ENCODE measurements around the gene WNT6.

Gene WNT6

DNA sequence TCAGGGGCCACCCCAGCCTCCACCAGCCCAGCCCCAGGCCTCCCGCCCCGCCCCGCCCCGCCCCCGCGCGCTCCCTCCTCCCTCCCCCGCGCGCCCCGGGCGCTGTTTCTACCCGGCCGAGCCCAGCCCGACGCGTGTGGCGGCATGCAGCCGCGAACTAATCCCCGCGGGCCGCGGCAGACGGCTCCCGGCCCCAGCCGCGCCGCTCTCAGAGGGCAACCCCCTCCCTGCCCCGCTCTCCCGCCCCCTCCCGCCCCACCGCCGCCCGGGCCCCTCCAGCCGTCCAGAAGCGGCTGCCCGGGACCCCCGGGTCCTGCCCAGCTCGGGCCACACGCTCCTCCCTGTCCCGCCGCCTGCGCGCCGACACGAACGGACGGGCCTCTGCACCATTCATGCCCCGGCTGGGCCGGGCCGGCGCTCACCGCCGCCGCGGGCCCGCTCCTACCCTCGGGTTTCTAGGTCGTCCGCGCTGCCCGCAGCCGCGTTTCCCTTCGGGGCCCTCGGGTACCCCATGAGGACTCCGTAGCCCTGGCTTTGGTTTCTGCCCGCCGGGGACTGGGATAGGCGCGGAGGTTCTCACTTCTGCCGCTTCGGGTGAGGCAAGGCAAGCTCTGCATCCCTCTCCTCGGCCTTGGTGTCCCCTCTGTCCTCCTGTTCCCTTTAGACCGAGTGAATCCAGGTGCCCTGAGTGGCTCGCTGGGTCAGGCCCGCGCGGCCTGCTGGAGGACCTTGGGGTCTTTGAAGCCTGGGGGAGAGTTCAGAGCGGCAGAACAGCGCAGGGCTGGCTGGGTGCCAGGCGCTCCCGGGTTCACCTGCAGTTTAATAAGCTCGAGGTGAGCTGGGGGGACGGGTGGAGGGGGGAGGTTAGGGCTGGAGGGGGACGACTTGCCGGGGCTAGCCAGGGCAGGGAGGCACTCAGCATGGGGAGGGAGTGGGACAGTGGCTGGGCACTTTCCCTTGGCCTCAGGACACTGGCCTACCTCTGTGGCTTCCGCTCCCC, 24.2 kb downstream of the WNT6 start:
- peaks cover 68% of the 10 kb centered on the region for H3K27me3 ChIP-seq (ENCODE audit: control insufficient read depth, insufficient read depth, low read length)
- H3K9ac ChIP-seq (ENCODE audit: low read length): no peak overlapping the region
- no peaks in the 10 kb centered on the region for H3K9me3 ChIP-seq (ENCODE audit: control insufficient read depth, low read length)
- no peak overlapping the region for H3K4me3 ChIP-seq (ENCODE audit: low read length)
- no peaks in the 10 kb centered on the region for H3K36me3 ChIP-seq (ENCODE audit: control insufficient read depth, insufficient read depth, low read length)
- H3K4me1 ChIP-seq (ENCODE audit: control insufficient read depth, insufficient read depth, low read length): peaks cover 6% of the 10 kb centered on the region

DNA sequence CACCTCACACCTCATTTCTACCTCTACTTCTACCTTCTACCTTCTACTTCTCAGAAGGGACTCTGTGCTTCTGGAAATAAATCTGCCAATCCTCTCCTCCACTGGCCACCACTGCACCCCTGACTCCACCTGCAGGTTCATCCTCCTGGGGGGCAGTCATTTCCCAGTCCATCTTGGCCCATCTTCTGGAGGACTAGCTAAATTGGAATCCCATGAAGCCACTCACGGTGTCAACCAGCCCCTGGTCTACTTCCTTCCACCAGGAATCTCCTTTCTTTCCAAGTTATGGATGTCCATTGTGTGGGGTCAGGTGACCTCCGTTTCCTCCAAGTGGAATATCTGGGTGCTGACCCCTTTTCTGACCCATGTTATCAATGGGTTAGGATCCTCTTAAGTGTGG, 24.9 kb downstream of the WNT6 start:
- Histone ChIP-seq H3K4me3 (ENCODE audit: low read length) (no peak overlapping the region), H3K9ac (ENCODE audit: low read length) (no peak overlapping the region), H3K36me3 (ENCODE audit: control insufficient read depth, insufficient read depth, low read length) (no peaks in the 10 kb centered on the region), H3K27me3 (ENCODE audit: control insufficient read depth, insufficient read depth, low read length) (peaks cover 63% of the 10 kb centered on the region), H3K9me3 (ENCODE audit: control insufficient read depth, low read length) (no peaks in the 10 kb centered on the region), H3K4me1 (ENCODE audit: control insufficient read depth, insufficient read depth, low read length) (peaks cover 6% of the 10 kb centered on the region)

DNA sequence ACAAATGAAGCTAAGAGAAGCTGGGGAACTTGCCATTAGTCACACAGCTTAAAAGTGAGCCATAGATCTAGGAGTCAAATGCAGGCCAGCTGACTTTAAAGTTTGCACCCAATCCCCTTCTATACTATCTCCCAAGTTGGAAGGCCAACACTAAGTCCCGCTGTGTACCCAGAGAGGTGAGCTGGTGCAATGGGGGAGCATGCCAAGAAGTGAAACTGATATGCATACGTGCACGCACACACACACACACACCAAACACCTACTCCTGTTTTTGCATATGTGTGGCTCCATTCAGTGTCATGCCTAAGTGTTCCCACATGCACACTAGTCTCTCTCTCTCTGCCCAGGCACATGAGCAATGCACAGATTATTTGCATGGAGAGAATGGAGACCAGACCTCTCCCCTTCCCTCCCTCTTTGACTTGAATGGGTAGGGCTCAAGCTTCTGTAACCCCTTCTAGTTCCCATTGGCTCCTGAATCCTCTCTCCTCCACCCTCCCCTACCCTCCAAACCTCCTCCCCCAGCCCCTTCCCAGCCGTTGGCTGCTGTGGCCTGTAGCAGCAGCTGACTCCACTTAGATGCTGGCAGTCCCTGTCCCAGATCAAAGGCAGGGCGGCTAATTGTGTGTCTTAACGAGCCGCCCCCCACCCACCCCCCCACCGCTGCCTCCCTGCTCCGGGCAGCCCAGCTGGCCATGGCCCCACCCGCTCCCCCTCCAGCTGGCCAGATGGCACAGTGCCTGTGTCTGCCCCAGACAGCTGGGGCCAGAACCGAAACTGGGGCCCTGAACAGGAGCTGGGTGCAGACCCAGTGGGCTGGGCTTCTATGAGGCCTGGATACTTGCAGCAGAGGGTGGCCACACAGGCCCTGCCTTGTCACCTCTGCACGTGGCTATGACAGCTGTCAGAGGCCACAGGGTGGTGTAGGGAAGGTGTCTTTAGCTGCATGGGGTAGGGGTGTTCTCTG, 26.7 kb downstream of the WNT6 start:
- peaks cover 53% of the 10 kb centered on the region for H3K27me3 ChIP-seq (ENCODE audit: control insufficient read depth, insufficient read depth, low read length)
- no peaks in the 10 kb centered on the region for H3K36me3 ChIP-seq (ENCODE audit: control insufficient read depth, insufficient read depth, low read length)
- no peaks in the 10 kb centered on the region for H3K9me3 ChIP-seq (ENCODE audit: control insufficient read depth, low read length)
- no peak overlapping the region for H3K9ac ChIP-seq (ENCODE audit: low read length)
- no peak overlapping the region for H3K4me3 ChIP-seq (ENCODE audit: low read length)
- no peaks in the 10 kb centered on the region for H3K4me1 ChIP-seq (ENCODE audit: control insufficient read depth, insufficient read depth, low read length)

DNA sequence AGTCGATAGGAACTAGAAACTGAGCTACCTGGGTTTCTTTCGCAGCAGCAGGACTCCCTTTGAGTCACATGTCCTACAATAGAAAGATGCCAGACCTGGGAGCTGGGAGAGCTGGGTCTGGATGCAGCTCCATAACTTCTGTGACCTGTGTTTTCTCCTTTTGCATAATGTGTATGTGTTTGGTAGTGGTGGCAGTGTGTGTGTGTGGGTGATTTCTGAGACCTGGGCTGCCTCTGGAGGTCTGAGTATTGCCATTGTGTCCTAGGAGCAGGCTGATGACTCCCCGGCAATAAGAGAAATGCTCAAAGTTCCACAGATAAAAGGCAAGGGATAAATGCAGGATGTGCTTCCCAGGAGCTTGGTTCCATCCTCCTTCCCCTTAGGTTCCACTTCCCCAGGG, 27.5 kb downstream of the WNT6 start:
- Histone ChIP-seq H3K9ac (ENCODE audit: low read length) (no peak overlapping the region), H3K27me3 (ENCODE audit: control insufficient read depth, insufficient read depth, low read length) (peaks cover 53% of the 10 kb centered on the region), H3K4me1 (ENCODE audit: control insufficient read depth, insufficient read depth, low read length) (no peaks in the 10 kb centered on the region), H3K9me3 (ENCODE audit: control insufficient read depth, low read length) (no peaks in the 10 kb centered on the region), H3K36me3 (ENCODE audit: control insufficient read depth, insufficient read depth, low read length) (no peaks in the 10 kb centered on the region), H3K4me3 (ENCODE audit: low read length) (no peak overlapping the region)

- no peaks in the 10 kb centered on the region for H3K36me3 ChIP-seq (ENCODE audit: control insufficient read depth, insufficient read depth, low read length)
- peaks cover 53% of the 10 kb centered on the region for H3K27me3 ChIP-seq (ENCODE audit: control insufficient read depth, insufficient read depth, low read length)
- H3K4me3 ChIP-seq (ENCODE audit: low read length): no peak overlapping the region
- H3K9ac ChIP-seq (ENCODE audit: low read length): no peak overlapping the region
- H3K9me3 ChIP-seq (ENCODE audit: control insufficient read depth, low read length): no peaks in the 10 kb centered on the region
- peaks cover 4% of the 10 kb centered on the region for H3K4me1 ChIP-seq (ENCODE audit: control insufficient read depth, insufficient read depth, low read length)
Measured at GRCh38 chr2:218888341-218888740, 28.7 kb downstream of the WNT6 start.

DNA sequence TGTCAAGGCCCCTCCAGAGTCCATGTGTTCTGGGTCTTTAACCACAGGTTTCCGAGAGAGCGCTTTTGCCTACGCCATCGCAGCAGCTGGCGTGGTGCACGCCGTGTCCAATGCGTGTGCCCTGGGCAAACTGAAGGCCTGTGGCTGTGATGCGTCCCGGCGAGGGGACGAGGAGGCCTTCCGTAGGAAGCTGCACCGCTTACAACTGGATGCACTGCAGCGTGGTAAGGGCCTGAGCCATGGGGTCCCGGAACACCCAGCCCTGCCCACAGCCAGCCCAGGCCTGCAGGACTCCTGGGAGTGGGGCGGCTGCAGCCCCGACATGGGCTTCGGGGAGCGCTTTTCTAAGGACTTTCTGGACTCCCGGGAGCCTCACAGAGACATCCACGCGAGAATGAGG, 30.3 kb downstream of the WNT6 start:
- Histone ChIP-seq H3K27me3 (ENCODE audit: control insufficient read depth, insufficient read depth, low read length) (peaks cover 57% of the 10 kb centered on the region), H3K36me3 (ENCODE audit: control insufficient read depth, insufficient read depth, low read length) (no peaks in the 10 kb centered on the region), H3K4me1 (ENCODE audit: control insufficient read depth, insufficient read depth, low read length) (peaks cover 6% of the 10 kb centered on the region), H3K9me3 (ENCODE audit: control insufficient read depth, low read length) (no peaks in the 10 kb centered on the region), H3K9ac (ENCODE audit: low read length) (no peak overlapping the region), H3K4me3 (ENCODE audit: low read length) (no peak overlapping the region)

DNA sequence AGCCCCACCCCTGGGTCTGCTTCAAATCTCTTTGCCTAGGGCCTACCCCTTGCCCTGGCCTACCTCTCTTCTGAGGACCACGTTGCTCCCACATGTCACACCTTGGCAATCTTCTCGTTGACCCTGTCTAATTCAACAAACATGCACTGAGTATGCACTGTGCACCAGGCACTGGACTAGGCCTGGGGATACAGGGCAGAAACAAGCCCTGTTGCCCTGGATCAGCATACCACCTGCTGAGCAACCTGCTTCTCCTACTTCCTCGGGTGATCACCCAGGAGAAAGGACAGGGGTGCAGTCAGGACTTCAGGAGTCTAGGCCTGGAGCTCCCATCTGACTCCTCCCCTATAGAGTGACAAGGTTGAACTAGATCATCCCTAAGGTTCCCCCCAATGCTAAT, 30.8 kb downstream of the WNT6 start:
- Histone ChIP-seq H3K4me1 (ENCODE audit: control insufficient read depth, insufficient read depth, low read length) (peaks cover 6% of the 10 kb centered on the region), H3K27me3 (ENCODE audit: control insufficient read depth, insufficient read depth, low read length) (peaks cover 57% of the 10 kb centered on the region), H3K36me3 (ENCODE audit: control insufficient read depth, insufficient read depth, low read length) (no peaks in the 10 kb centered on the region), H3K4me3 (ENCODE audit: low read length) (no peak overlapping the region), H3K9me3 (ENCODE audit: control insufficient read depth, low read length) (no peaks in the 10 kb centered on the region), H3K9ac (ENCODE audit: low read length) (no peak overlapping the region)

DNA sequence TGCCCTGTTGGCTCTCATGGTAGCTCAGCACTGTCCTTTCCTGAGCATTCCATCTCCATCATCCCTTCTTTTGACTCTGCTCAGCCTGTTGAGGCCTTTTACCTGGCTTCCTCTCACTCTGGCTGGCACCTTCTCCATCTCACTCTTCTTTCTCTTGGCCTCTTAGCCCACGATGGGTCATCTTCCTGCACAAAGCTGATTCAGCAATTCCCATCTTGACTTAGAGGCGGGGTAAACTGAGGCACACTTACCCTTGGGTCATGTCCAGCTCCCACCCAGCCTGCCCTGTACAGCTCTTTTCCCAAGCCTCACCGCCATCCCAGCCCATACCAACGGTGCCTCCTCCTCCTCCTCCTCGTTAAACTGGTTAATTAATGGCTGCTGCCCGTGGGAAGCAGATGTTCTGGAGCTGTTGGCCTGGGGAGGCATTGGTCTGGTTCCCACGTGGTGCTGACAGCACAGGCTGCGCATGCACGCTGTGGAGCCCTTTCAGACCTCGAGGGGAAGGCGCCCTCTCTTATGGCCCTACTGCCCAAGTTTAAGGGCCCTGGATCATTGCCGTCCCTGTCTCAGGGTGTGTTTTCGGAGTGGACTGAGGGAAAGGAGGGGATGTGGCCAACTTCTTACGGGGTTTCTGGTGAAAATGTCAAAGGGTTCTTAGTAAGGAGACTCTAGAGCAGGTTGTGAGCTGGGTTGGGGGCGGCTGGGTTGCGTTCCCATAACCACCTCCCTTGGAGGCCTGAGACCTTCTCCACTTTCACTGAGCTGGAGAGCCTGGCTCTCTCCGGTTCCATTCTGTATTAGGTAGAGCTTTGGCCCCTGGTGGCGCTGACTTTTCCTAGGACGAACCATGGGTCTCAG, 31.9 kb downstream of the WNT6 start:
- Histone ChIP-seq H3K4me1 (ENCODE audit: control insufficient read depth, insufficient read depth, low read length) (peaks cover 11% of the 10 kb centered on the region), H3K4me3 (ENCODE audit: low read length) (no peak overlapping the region), H3K27me3 (ENCODE audit: control insufficient read depth, insufficient read depth, low read length) (peaks cover 64% of the 10 kb centered on the region), H3K36me3 (ENCODE audit: control insufficient read depth, insufficient read depth, low read length) (no peaks in the 10 kb centered on the region), H3K9ac (ENCODE audit: low read length) (no peak overlapping the region), H3K9me3 (ENCODE audit: control insufficient read depth, low read length) (no peaks in the 10 kb centered on the region)

- peaks cover 75% of the 10 kb centered on the region for H3K27me3 ChIP-seq (ENCODE audit: control insufficient read depth, insufficient read depth, low read length)
- no peak overlapping the region for H3K4me3 ChIP-seq (ENCODE audit: low read length)
- H3K9me3 ChIP-seq (ENCODE audit: control insufficient read depth, low read length): no peaks in the 10 kb centered on the region
- H3K36me3 ChIP-seq (ENCODE audit: control insufficient read depth, insufficient read depth, low read length): no peaks in the 10 kb centered on the region
- no peak overlapping the region for H3K9ac ChIP-seq (ENCODE audit: low read length)
- peaks cover 23% of the 10 kb centered on the region for H3K4me1 ChIP-seq (ENCODE audit: control insufficient read depth, insufficient read depth, low read length)
Measured at GRCh38 chr2:218892693-218893348, 33.2 kb downstream of the WNT6 start.

GRCh38 chr2:218893349-218894150, 33.9 kb downstream of the WNT6 start:
- Histone ChIP-seq H3K9ac (ENCODE audit: low read length) (no peak overlapping the region), H3K4me1 (ENCODE audit: control insufficient read depth, insufficient read depth, low read length) (peaks cover 30% of the 10 kb centered on the region), H3K4me3 (ENCODE audit: low read length) (no peak overlapping the region), H3K36me3 (ENCODE audit: control insufficient read depth, insufficient read depth, low read length) (no peaks in the 10 kb centered on the region), H3K27me3 (ENCODE audit: control insufficient read depth, insufficient read depth, low read length) (peaks cover 78% of the 10 kb centered on the region), H3K9me3 (ENCODE audit: control insufficient read depth, low read length) (no peaks in the 10 kb centered on the region)
